IPS-11a (cell line): ENCODE data around the gene NOP10.

ENCODE experiments used
- H3K4me3 ChIP-seq: one replicate; pipeline ENCODE4 v1.5.1; 2013; ENCODE audit warnings: low read depth, low read length, control low read depth

The NOP10 gene

GRCh38 chr15:34334672-34335071 is 8.3 kb downstream of the NOP10 start:
- no peak overlapping the region for H3K4me3 ChIP-seq

GRCh38 chr15:34332553-34333120 is 10.3 kb downstream of the NOP10 start:
- H3K4me3 ChIP-seq: no peak overlapping the region

- H3K4me3 ChIP-seq: no peak overlapping the region
Observed at GRCh38 chr15:34331809-34332208, 11.1 kb downstream of the NOP10 start.

- H3K4me3 ChIP-seq: no peak overlapping the region
Observed at GRCh38 chr15:34330279-34330678, 12.7 kb downstream of the NOP10 start.

GRCh38 chr15:34329006-34329405 is 13.9 kb downstream of the NOP10 start:
- no peak overlapping the region for H3K4me3 ChIP-seq

GRCh38 chr15:34327906-34328305 is 15.0 kb downstream of the NOP10 start:
- no peak overlapping the region for H3K4me3 ChIP-seq

- no peak overlapping the region for H3K4me3 ChIP-seq
Observed at GRCh38 chr15:34325368-34325767, 17.6 kb downstream of the NOP10 start.

DNA sequence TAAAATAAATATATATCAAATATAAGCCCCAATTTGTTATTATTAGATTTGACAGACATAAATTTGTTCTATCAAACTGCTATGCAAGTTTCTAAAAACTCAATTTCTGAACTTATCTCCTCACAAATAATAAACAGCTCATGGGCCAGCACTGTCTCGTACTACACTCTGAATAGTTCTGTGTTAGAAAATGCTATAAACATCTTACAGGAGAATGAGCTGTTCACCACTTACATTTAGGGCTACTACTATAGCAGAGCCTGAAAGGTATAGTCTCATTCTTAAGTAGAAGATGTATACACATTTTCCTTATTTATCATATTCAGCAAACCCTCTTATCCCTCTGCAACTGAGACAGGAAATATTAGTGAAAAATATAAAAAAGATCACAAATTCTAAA is 18.0 kb downstream of the NOP10 start:
- H3K4me3 ChIP-seq: no peak overlapping the region

- H3K4me3 ChIP-seq: no peak overlapping the region
Observed at GRCh38 chr15:34323217-34323616, 19.7 kb downstream of the NOP10 start.

GRCh38 chr15:34318277-34319079 is 24.5 kb downstream of the NOP10 start:
- H3K4me3 ChIP-seq: peak overlapping the region; percentile 44

DNA sequence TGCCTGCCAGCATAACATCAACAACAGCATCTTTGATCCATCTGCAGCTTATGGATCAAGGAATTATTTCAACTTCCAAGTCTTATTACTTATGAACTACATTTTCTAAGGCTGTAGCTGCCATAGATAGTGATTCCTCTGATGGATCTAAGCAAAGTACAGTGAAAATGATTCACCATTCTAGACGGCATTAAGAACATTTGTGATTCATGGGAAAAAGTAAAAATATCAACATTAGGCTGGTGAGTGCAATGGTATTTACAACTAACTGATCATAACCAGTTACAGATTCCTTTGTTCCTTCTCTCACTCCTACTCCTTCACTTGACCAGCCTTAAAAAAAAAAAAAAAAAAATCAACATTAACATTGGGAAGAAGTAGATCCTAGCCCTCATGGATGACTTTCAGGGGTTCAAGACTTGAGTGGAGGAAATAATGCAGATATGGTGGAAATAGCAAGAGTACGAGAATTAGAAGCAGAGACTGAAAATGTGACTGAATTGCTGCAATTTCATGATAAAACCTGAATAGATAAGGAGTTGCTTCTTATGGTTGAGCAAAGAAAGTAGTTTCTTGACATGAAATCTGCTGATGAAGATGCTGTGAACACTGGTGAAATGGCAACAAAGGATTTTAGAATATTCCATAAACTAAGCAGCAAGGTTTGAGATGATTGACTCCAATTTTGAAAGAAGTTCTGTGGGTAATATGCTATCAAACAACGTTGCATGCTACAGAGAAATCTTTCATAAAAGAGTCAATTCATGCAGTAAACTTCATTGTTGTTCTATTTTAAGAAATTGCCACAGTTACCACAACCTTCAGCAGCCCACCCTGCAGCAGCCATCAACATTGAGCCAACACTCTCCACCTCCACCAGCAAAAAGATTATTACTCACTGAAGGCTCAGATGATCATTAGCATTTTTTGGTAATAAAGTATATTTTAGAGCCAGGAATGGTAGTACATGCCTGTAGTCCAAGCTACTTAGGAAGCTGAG is 28.1 kb downstream of the NOP10 start:
- H3K4me3 ChIP-seq: no peak overlapping the region

DNA sequence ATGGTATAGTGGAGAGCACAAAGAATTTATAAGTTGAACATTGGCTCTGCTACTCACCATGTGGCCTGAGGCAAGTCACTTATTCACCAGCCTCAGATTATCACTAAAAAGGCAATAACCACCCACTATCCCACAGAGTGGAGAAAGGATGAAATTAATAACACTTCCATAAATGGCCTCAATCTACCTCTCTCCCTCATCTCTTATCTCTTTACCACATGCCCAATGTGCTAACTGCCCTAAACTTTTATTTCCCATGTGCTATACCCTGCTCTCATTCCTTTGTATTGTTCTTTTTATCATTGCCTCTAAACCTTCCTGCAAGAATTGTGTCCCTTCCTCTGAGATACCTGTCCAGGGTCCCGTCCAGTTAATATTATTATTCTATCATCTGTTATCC is 31.4 kb downstream of the NOP10 start:
- no peak overlapping the region for H3K4me3 ChIP-seq

DNA sequence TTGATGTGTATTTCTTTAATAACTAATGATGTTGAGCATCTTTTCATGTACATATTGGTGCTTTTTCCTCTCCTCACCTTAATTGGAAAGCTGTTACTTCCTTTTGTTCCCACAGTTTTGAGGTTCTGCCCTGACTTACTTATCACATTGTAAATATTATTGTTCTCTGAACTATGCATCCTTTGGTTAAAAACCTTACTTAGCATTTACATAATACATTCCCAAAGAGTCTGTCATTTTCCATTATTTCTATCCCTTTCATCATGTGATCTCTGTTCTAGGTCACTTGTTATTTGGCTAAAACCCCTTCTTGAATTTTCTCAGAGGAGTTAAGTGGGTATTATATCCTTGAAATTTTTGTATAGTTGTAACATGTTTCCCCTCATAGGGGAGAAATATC is 38.3 kb downstream of the NOP10 start:
- no peak overlapping the region for H3K4me3 ChIP-seq

DNA sequence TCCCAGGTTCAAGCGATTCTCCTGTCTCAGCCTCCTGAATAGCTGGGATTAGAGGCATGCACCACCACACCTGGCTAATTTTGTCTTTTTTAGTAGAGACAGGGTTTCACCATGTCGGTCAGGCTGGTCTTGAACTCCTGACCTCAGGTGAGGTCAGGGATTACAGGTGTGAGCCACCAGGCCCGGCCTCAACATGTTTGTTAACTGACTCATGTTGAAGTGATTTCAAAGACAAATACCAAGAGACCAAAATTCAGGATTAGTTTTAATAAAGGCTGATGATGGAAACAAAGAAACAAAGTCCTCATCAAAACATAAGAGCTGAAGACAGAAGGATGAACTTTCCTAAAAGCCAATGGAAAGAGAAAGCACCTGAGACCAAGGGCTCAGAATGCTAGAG is 41.9 kb downstream of the NOP10 start:
- H3K4me3 ChIP-seq: no peak overlapping the region

GRCh38 chr15:34297059-34297458 is 45.9 kb downstream of the NOP10 start:
- H3K4me3 ChIP-seq: no peak overlapping the region

GRCh38 chr15:34292621-34293020 is 50.3 kb downstream of the NOP10 start:
- H3K4me3 ChIP-seq: no peak overlapping the region
